Endothelial cell of umbilical vein (primary cell): ENCODE measurements around the gene ETS1.

Experiments
- EZH2 ChIP-seq: IDR thresholded peaks from 2 replicates; pipeline ENCODE4 v1.6.1; 2012; ENCODE audit warnings: borderline replicate concordance, low read depth, mild to moderate bottlenecking, moderate library complexity, low read length, inconsistent platforms; ENCODE audit not compliant: severe bottlenecking
- GATA2 ChIP-seq: IDR thresholded peaks from 2 replicates; pipeline ENCODE4 v1.7.0; 2011; ENCODE audit warnings: low read depth, mild to moderate bottlenecking, moderate library complexity, mixed read lengths, low read length; ENCODE audit not compliant: insufficient read length, insufficient read depth
- MYC ChIP-seq: IDR thresholded peaks from one replicate; pipeline ENCODE4 v1.6.1; 2011; ENCODE audit warnings: mild to moderate bottlenecking, low read depth, low read length
- POLR2A ChIP-seq: IDR thresholded peaks from 2 replicates; pipeline ENCODE4 v1.6.1; 2012; ENCODE audit warnings: low read depth, mild to moderate bottlenecking, control low read depth, low read length
- POLR2AphosphoS5 ChIP-seq: IDR thresholded peaks from 2 replicates; pipeline ENCODE4 v1.6.1; 2012; ENCODE audit warnings: low read depth, mild to moderate bottlenecking, control low read depth, low read length, moderate library complexity; ENCODE audit not compliant: insufficient read depth
- TF ChIP-seq, protein P1 (sequence below), 2 donors: IDR thresholded peaks; 1 replicate in 1 of 2; 2 replicates in 1 of 2; pipeline ENCODE4 v1.5.1; 2011; ENCODE audit warnings: low read length in 2 of 2, mild to moderate bottlenecking in 2 of 2, moderate library complexity in 2 of 2, control low read depth in 1 of 2, inconsistent platforms in 1 of 2, low read depth in 1 of 2; ENCODE audit not compliant: insufficient read depth in 1 of 2; ENCODE audit errors: extremely low read depth in 1 of 2
- TF ChIP-seq, protein P2 (sequence below): IDR thresholded peaks from 2 replicates; pipeline ENCODE4 v1.6.1; 2011; ENCODE audit not compliant: insufficient read depth, insufficient read length

DNA sequence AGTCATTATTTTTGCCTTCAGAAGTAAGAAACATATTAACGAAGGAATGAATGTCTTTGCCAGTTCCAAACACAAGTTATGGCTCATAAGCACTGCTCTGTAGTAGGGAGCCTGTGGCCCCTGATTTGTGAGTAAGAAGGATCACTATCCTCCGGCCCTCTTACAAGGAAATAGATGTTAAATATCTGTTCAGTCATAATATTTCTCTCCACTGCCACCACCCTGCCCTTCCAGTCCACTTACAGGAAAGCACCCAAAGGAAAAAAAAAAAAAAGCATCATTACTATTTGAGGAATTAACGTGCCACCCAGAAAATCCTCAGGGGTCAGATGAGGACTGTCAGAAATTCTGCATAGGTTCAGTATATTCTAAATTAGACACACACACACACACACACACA is 123.4 kb downstream of the ETS1 start:
- TF ChIP-seq POLR2AphosphoS5, result no peak
- no peak for TF ChIP-seq EZH2
- no peak for TF ChIP-seq POLR2A
- no peak for TF ChIP-seq GATA2
- TF ChIP-seq, protein P1, sequence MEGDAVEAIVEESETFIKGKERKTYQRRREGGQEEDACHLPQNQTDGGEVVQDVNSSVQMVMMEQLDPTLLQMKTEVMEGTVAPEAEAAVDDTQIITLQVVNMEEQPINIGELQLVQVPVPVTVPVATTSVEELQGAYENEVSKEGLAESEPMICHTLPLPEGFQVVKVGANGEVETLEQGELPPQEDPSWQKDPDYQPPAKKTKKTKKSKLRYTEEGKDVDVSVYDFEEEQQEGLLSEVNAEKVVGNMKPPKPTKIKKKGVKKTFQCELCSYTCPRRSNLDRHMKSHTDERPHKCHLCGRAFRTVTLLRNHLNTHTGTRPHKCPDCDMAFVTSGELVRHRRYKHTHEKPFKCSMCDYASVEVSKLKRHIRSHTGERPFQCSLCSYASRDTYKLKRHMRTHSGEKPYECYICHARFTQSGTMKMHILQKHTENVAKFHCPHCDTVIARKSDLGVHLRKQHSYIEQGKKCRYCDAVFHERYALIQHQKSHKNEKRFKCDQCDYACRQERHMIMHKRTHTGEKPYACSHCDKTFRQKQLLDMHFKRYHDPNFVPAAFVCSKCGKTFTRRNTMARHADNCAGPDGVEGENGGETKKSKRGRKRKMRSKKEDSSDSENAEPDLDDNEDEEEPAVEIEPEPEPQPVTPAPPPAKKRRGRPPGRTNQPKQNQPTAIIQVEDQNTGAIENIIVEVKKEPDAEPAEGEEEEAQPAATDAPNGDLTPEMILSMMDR (IDR thresholded peaks at IDR 0.05; ENCODE audit: extremely low read depth in 1 of 2, insufficient read depth in 1 of 2, low read depth in 1 of 2, low read length in 2 of 2), result no peak
- no peak for TF ChIP-seq MYC
- TF ChIP-seq, protein P2, sequence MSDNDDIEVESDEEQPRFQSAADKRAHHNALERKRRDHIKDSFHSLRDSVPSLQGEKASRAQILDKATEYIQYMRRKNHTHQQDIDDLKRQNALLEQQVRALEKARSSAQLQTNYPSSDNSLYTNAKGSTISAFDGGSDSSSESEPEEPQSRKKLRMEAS, result no peak
